Measurements from ENCODE around the gene LSG1.

- TF ChIP-seq, protein P1, sequence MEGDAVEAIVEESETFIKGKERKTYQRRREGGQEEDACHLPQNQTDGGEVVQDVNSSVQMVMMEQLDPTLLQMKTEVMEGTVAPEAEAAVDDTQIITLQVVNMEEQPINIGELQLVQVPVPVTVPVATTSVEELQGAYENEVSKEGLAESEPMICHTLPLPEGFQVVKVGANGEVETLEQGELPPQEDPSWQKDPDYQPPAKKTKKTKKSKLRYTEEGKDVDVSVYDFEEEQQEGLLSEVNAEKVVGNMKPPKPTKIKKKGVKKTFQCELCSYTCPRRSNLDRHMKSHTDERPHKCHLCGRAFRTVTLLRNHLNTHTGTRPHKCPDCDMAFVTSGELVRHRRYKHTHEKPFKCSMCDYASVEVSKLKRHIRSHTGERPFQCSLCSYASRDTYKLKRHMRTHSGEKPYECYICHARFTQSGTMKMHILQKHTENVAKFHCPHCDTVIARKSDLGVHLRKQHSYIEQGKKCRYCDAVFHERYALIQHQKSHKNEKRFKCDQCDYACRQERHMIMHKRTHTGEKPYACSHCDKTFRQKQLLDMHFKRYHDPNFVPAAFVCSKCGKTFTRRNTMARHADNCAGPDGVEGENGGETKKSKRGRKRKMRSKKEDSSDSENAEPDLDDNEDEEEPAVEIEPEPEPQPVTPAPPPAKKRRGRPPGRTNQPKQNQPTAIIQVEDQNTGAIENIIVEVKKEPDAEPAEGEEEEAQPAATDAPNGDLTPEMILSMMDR (IDR thresholded peaks at IDR 0.05; ENCODE audit: poor library complexity, severe bottlenecking), result no peak
- TF ChIP-seq MXI1 (conservative IDR thresholded peaks at IDR 0.05; ENCODE audit: poor library complexity, severe bottlenecking) (no peak), EP300 (conservative IDR thresholded peaks at IDR 0.05; ENCODE audit: poor library complexity, severe bottlenecking) (no peak), EZH2 (IDR thresholded peaks at IDR 0.05; ENCODE audit: borderline replicate concordance, insufficient read depth, low read length, poor library complexity, severe bottlenecking) (no peak)
These were observed 31.2 kb downstream of the LSG1 start for GRCh38 chr3:194640829-194641228.
